ENCODE results near the gene VSTM5.
"Not testable (repeated sequence)": the region's sequence is repeated elsewhere in the genome, so short reads cannot be mapped to it uniquely, and the experiment has no call there.

Gene VSTM5

DNA sequence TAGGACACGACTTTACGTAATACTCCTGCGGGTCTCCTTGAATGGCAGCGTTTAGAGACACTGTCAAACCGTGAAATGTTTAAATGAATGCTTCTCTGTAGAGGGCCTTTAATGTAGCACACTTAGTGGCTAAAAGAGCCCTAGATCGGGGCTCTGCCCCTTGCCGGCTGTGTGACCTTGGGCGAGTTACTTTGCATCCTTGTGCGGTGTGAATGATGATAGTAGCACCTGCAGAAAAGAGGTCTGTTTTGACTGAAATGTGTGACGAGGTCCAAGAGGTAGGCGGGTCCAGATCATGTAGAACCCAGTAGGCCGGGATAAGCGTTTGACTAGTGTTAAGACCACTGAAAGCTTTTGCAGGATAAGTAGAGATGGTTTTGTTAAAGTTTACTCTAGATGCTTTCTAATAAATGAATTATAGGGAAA lies 65.5 kb downstream of the VSTM5 start:
- no peak for DNase-seq

DNA sequence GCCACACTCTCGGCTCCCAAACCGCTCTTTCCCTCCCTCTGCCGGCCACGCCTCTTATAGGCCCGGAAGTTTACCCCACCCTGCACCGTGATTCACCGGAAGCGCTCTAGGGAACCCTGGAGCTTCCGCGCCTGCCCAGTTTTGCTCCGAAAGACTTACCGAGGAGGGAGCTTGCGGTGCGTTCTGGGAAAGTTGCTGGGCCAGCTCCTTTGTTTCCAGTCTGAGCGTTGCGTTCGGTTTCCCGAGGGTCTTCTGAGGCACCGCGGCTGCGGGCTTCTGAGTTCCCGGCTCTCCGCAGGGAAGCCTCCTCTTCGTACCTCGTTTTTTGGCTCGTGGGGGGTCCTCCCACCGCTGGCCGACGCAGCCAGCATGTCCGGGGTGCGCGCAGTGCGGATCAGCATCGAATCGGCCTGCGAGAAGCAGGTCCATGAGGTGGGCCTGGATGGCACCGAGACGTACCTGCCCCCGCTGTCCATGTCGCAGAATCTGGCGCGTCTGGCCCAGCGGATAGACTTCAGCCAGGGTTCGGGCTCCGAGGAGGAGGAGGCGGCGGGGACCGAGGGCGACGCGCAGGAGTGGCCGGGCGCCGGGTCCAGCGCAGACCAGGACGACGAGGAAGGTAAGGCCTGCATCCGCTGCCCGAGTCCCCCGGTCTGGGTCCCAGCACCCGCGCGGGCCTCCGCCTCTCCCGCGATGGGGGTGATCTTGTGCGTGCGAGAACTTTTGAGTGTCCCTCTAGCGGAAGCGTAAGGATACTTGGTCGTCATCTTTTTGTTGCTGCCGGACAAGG lies 66.1 kb downstream of the VSTM5 start, which contains the start of gene MED17:
MED17 (plus strand) TSS at position 138 of the 790 bp plus-strand sequence; CDS start at position 370, 232 bp downstream.
- peak; percentile 85 to 88 for DNase-seq

DNA sequence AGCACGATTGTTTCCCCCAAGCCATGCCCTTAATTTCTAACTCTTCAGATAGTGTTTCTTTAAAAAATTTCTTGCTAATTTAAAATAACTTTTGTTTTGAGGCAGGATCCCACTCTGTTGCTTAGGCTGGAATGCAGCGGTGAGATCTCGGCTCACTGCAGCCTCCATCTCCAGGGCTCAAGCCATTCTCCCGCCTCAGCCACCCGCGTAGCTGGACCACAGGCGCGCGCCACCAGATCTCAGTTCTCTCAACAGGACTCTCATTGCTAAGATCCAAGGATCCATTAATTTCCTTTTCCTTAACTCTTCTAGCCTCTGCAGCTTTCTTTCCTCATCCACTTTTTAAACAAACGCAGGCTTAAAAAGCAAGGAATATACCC lies 66.7 kb downstream of the VSTM5 start:
- DNase-seq: no peak

DNA sequence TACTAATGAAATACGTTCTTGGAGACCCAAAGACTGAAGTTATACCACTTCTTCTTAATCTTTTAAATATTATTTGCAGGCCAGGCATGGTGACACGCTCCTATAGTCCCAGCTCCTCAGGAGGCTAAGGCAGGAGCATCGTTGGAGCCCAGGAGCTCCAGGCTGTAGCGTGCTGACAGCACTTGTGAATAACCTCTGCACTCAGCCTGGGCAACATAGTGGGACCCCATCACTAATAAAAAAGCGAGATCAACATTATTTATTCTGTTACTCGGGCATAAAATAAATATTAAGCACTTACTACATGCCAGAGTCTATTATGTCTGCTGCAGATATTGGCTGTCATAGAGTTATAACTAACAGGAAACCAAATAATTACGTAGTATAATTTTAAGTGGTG lies 67.1 kb downstream of the VSTM5 start:
- DNase-seq: no peak

DNA sequence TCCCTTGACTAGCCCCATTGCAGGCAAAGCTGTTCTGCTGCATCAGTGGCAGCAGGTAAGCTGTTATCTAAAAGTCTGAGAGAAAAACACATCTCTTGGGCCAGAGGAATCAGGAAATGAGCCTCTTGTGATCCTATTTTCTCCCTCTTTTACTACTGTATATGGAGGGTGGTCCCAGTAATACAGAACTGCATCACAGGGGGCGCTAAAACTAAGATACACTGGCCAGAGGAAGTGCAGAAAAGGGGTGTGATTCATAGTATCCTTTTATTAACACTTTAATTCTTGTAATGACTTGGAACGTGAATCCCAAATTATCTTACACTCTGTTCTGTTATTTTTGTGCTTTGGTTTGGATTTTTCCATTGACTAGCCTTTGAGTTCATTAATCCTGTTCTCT lies 75.1 kb downstream of the VSTM5 start:
- no peak for DNase-seq

DNA sequence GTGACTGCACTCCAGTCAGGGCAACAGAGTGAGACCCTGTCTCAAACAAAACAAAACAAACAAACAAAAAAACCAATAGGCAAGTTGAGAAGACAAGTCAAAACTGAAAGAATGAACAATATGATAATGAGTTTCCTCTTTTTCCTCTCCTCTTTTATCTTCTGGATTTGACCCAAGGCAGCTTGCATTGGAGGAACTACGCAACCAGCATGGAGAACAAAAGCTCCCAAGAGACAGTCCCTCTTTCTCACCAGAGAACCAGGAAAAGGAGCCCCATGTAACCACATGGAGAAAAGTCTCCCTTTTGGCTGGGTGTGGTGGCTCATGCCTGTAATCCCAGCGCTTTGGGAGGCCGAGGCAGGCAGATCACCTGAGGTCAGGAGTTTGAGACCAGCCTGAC lies 75.9 kb downstream of the VSTM5 start:
- not testable (repeated sequence) for DNase-seq

DNA sequence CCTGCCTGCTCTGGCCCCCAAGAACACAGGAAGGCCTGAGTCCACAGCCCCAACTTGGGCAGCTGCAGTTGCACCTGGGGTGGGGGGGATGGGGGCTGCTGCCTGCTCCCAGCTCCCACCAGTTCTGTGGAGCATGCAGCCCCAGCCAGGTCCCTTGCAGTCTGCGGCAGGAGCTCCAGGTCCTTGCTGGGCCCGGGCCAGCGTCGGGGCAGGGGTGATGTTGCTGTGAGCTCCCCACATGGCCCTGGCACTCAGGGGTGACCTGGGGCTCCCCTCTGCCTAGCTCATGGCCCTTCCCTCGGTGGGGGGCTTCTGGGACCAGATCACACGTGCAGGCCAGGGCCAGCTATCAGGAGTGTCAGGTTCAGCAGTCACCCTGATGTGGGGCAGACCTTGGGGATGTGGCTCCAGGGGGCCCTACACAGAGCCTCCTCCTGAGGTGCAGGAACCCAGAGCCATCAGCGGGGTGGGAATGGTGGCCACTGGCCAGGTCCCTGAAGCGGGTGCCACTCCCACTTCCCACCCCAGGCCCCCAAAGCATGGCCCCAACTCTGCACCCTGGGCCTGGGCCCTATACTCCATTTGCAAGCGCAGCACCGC lies 76.7 kb downstream of the VSTM5 start:
- no peak for DNase-seq

DNA sequence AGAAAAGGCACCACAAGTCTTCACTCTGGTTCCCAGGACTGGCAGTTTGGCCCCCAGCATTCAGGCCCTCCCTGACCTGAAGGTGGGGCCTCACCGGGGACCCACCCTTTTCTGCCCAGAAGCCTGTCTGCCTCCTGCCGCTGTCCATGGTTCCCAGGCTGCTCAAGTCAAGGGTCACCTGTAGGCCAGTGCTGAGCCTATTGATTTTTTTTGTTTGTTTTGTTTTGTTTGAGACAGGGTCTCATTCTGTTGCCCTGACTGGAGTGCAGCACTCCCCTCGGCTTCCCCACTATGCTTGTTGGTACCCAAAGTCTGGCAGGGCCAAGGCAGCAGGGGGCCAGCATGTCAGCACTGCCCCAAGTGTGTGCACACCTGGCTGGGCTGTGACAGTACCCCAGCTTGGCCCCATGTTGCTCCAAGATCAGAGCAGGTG lies 77.4 kb downstream of the VSTM5 start:
- DNase-seq: no peak

DNA sequence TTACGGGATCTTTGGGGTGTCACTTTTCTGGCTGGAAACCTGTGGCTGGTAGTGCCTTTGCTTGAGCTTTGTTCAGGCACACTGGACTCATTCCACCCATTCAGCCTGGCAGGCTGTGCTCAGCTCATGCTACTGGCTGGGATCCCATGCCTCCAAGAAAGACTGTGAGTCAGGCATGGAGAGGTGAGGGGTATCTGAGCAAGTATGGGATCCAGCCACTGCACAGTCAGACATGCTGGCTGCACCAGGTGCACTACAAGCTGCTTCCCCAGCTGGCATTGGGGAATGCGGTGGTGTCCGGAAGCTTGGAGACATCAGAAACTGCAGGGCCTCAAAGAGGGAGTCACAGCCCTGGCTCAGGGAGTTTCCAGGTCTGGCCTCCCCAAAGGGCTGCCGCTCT lies 78.3 kb downstream of the VSTM5 start:
- DNase-seq: no peak

DNA sequence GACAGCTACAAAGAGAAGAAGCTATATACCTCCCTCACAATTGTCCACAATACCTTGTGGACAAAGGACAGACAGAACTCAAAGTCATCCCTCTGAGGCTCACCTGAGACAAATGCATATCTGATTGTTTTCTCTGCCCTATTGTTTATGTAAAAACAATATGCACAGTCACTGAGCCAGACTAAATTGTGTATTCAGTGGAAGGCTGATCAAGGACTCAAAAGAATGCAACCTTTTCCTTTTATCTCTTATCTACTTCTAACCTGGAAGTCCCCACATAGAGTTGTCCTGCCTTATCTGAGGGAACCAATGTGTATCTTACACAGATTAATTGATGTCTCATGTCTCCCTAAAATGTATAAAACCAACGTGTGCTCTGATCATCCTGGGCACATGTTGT lies 80.3 kb downstream of the VSTM5 start:
- DNase-seq: no peak

Data from CD4-positive, alpha-beta T cell treated with Interferon alpha-2 for 1 hour (primary cell).